NCI-H524 treated with DMSO at 0.1 percent for 48 hours (cell line): ENCODE results near the gene PRKAG1.
"Not testable (repeated sequence)": the region's sequence is repeated elsewhere in the genome, so short reads cannot be mapped to it uniquely, and the experiment has no call there.

Source experiments
- DNase-seq: peaks from one replicate; lab custom pipeline; 2025; lab: John Stamatoyannopoulos, UW

PRKAG1 gene

DNA sequence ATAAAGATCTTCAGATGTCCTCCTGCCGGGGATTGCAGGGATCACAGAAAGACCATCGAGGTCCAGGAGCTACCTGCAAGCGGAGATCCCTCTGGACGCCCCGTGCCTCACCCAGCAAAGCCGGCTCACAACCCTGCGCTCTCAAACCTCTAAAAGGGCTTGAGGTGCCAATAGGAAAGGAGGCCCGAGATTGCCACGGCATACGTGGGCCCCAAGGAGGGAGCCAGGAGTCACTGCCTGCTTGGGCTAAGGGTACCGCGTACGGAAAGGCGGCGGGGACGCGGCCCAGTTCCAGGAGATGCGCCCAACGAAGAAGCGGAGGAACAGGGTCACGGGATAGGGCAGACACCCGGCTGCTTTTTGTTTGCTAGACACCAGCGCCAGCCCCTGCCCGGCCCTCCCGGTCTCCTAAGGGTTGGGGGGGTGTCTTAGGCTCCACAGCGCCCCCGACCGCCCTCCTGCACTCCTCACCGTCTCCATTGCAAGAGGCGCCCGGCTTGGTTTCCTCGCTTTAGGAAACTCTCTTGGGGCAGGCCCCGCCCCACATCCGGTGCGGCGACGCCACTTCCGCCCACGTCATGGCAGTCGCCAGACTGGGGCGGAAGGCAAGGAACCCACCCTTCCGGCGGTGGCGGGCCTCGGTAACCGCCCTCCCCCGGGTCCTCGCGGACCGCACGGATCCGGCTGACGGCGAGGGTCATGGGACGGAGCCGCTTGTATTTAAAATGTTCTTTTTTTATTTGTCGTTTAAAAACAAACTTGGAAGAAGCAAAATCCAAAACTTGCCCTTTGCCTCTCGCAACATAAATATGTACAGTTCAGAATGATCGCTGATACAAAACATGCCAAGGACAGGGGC, at the start of gene PRKAG1:
Gene PRKAG1 (minus strand): TSS at position 516 of the 859 bp plus-strand sequence. CDS start 36 bp downstream, at position 480.
- peak; percentile 72 for DNase-seq

DNA sequence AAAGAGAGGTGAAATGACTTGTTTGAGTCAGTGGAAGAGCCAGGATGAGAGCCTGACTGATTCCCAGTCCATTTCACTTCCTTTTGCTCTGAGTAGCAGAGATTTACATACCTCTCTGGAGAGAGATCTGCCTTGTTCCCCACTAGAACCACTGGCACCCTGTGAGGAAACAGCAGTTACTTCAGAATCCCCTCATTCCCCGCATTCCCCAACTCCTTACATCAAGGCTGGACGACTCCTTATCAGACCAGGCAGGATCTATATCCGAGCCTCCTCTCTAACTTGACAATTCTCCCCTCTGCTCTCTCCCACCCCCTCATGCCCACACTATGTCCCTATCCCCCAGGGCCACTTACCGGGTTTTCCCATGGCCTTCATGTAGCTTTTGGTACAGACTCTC, 47.5 kb upstream of the PRKAG1 start:
- DNase-seq: no peak

DNA sequence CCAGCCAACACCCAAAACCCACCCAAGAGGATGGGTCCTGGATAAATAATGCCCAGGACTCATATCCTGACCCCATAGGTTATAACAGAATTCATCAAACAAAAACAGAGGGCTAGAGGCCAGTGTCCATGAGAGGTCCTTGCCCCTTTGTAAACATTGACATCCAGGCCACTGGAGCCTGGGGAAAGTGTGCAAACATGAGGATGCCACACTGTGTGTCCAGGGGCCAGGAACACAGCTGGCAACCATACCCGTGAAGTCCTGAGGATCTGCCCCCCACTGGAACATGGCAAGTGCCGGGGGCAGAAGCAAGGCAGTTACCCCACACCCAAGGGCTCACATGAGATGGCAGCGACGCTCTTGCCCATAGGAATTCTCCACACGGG, 46.2 kb upstream of the PRKAG1 start:
- no peak for DNase-seq

DNA sequence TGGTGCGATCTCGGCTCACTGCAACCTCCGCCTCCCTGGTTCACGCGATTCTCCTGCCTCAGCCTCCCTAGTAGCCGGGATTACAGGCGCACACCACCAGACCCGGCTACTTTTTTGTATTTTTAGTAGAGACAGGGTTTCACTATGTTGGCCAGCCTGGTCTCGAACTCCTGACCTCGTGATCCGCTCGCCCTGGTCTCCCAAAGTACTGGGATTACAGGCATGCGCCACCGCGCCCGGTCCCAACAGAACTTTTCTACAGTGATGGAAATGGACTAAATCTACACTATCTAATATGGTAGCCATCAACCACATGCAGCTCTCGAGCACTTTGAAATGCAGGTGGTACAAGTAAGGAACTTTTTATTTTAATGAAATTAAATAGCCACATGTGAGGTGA, 43.3 kb upstream of the PRKAG1 start:
- DNase-seq: not testable (repeated sequence)

DNA sequence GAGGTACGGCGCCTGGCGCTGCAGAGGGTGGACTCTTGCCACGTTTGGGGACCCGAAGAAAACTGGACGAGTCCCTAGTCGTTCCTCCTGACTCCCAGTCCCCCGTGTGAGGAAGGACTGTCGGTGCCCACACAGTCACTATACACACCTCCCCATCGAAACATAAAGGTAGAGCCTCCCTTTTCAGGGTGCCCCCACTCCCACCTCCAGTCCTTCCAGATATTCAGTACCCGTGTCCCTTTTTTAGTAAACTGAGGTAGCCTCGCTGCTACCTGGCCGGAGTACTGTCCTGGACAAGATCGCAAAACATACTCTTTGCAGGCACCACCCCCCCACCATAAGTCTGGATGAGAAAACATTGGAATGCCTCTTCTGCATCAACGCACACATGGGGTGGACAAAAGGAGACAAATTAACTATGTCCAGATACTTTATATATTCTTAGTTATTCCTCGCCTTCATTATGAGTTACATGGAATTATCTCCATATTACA, 42.6 kb upstream of the PRKAG1 start:
- DNase-seq: no peak

DNA sequence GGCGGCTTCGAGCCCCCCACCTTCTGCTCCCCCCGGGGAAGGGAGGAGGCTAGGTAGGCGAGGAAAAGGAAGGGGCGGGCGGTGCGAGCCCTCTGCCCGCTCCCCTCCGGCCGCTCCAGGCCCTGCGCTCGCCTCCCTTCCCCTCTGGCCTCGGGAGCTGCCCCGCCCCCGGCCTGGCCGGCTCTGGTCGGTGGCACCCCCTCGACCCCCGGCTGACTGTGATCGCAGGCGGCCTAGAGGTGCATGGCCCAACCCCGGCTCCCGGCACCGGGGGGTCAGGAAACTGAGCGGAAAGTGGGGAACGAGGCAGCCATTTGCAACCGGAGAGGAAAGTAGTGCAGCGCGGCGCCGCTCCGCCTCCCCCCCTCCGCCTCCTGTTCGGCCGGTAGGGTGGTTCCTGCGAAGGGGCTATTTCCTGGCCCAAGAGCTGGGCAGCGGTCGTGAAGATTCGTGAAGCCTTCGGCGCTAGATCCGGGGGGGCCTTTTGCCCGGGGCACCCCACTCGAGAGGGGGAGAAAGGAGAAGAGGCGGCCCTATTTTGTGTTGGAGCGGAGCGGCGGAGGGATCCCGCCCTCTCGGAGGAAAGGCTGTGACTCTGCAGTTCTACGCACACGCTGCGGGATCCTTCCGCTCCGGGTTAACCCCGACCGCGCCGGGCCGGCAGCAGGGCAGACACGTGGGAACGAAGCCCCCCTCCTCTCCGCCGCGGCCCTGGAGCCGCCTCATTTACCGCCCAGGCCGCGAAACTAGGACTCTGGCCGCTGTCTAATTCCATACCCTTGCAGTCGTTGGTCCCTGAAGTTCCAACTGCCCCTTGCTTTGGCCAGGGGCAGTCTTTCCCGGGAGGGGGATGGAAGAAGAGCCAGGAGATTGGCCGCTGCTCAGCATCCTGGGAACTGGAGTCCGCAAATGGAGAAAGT, 41.9 kb upstream of the PRKAG1 start, which contains the start of gene KMT2D:
Gene KMT2D (minus strand): TSS at position 558 of the 920 bp plus-strand sequence. CDS start 5,470 bp downstream, outside the sequence.
- peak; percentile 47 for DNase-seq

DNA sequence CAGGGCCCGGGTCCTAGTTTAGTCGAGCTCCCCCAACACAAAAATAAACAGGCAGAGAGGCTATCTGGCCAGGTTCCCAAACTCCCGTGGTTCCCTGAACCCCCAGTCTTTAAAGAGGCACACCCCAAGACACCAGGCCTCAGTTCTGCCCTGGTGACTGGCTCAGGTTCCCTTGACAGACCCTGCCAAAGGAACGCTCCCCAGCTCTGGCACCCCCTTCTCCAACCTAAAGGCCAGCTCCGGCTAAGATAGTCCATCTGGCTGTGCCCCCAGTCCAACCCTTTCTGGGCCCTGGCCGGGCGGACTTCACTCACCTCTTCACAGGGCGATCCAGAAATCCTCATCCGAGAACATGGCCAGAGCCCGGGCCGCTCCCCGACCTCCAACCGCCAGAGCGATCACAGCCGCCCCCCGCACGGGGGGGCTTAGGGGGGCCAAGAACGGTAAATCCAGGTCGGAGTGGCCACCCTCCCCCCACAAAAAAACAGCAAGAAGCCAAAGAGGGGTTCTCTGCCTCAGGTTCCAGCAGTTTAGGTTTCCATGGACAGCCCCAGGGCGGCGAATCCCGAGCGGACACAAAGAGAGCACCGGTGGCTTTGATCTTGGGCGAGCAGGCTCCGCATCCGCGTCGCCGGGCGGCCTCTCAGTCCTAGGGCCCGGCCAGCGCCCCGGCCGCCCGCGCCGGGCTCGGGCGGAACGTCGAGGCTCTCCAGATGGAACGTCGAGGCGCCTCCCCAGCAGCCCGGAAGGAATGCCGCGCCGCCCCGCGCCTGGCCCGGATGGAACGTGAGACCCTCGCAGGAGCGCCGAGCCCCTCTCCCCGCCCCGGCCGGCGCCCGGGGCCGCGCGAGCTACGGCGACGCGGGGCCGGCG, 41.0 kb upstream of the PRKAG1 start:
- DNase-seq: no peak

DNA sequence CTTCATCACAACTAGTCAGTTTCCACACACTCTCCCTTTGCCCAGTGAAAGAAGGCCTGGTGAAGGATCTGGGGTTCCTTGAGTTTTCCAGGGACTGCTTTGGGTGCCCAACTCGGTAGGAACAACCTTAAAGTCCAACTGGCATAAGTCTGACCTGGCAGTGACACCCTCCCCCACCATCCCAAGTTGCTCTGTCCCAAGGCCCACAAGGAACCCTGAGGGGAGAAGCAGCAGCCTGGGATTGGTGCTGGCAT, 40.4 kb upstream of the PRKAG1 start:
- no peak for DNase-seq

DNA sequence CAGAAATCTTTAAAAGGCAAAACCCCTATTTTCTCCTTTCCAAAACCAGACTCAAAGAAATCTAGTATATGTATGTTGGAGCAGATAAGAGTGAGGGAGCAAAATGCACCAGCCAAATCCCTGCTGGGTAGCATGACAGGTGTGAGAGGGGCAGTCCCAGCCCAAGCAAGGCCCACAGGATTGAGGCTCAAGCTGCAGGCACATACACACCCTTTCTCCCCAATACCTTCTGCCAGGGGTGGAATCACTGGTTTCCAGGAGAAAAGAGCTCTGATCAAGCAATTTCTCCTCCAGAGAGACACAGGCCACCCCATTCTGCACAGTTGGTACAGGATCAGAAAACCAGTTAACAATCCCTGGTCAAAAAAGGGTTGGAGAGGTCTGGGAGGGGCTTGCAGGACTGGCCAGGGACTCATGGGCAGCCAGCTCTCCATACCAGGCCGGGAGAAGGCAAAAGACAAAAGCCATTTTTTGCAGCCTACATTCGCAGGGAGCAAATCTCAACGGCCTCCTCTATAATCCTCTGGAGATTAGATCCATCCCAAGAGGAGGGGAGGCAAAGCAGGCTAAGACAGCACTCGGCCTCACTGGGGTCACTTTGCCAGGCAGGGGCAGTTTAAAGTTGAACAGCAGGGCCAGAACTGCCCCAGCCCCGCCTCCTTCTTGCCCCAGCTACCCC, 39.9 kb upstream of the PRKAG1 start:
- DNase-seq: no peak

DNA sequence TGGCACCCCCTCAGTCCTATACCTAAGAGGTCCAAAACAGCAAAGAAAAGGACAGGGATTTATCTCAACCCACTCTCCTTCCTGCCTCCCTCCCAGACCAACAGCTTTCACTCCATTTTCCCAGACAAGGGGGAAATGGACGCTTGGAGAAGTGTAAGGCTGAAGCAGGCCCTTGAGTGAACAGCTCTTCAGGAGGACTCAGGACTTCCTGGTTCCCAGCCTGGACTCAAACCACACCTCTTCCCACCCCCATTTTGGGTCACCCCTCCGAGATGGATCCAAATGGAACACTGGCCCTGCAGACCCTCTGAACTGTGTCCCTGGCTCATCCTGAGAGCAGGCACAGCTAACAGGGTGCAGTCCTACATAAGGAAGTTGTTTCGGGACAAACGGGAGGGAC, 39.3 kb upstream of the PRKAG1 start:
- DNase-seq: no peak

DNA sequence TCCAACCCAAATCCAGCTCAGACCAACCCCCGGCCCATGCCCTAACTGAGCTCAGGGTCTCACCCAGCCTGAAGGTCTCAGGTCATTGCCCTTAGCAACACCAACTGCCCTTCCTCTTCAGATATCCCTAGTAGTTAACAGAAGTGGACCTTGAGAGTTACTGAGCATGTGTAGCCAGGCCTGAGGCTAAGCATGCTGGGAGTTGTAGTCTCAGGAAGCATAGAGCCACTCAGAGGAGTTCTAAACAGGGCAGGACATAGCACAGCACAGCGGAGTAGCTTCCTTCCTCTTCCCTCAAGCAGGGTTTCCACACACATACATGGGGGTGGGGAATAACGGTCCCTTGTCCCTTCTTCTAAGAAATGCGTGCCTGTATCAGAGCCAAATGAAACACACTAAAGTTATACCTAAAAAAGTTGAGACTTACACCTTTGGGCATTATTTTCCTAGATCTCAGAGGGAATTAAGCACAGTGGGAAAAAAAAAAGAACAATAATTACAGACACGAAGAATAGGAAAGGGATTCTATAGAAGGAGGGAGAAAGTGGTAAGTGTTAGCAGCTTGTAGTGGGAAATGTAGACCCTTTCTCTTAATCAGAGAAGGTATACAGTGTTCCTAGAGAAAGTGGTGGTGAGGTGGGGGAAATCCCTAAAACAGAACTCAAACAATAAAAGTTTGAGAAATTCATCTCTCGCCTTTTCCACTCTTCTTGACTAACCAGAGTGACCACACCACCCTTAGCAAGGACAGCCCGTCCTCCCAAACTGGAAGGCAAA, 37.6 kb upstream of the PRKAG1 start:
- DNase-seq: no peak

DNA sequence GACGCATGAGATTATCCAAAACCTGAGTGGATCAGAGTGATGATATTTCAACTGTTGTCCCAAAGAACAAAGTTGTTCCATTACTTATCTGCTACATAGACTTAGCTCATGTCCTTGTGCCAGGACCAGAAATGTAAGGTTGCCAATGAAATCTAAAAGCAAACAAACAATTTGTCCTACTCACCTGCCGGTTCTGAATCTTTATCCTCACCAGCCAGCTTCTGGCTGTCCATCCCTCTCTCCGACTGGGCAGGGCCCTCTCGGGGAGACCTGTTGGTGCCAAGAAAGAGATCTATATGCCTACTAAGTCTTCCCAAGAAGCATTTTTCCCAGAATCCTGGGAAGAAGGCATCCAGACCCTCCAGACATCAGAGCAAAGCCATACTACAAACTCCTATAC, 36.5 kb upstream of the PRKAG1 start:
- DNase-seq: no peak

DNA sequence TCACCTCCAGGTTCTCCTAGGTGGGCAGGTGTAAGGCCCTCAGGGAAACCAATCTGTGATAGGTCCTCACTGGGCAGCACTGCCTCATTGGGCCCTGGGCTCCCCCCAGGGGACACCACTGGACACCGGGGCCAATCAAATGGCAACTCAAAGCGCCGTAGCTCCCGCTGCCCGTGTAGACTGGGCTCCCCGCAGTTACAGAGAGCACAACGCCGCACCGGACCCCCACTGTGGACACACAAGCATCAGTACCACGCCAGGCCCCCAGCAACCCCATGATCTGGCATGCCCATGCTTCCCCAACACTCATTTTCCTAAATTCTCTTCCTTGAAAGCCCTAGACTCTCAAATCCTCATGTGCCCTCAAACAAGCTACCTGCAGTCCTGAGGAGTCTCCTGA, 35.9 kb upstream of the PRKAG1 start:
- DNase-seq: no peak

DNA sequence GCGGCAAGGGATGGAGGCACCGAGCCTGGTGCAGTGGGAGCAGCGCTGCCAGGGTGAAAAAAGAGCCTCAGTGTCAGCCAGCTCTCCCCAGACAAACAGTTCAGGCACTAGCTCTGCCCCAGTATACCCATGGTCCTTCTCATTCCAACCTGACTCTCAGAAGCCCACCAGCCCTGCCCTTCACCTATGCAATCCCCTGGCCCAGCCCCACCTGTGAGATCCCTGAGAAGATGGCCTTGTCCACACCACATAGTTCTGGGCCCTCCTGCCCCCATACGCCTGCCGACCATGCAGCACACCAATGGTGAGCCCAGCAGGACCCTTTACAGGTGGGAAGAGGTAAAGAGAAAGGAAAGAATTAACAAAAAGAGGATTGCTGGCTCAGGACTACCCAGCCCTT, 35.5 kb upstream of the PRKAG1 start:
- no peak for DNase-seq

DNA sequence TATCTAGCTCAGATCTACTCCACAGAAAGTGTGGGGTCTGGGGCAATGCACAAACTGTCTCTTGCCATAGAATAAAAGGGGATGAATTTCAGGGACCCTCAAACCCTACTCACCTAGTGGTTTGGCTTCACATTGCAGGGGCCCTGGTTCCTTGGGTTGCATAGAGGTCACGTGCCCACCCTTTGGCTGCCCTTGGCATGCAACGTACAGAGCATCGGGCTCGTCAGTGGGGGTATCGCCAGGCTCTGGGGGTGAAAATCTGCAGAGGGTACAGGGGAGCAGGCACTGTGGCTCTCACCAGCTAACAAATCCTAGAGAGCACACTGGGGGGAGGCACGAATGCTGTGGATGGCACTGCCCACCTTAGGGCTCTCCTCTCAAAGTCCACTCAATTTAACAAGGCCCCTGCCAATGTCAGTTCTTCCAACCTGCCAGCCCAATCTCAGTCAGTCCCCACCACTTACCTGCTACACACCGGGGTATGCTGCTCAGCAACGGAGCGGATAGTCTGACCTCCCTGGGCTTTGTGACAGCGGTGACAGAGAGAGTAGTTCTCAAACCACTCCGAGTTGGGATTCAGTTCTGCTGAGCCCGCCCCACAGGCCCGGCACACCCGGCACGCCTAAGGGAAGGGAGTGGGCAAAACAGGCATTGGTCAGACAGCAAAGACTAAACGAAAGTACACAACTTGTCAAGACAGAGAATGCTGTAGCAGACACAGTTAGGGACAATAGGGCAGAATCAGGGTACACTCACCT, 34.1 kb upstream of the PRKAG1 start:
- no peak for DNase-seq

DNA sequence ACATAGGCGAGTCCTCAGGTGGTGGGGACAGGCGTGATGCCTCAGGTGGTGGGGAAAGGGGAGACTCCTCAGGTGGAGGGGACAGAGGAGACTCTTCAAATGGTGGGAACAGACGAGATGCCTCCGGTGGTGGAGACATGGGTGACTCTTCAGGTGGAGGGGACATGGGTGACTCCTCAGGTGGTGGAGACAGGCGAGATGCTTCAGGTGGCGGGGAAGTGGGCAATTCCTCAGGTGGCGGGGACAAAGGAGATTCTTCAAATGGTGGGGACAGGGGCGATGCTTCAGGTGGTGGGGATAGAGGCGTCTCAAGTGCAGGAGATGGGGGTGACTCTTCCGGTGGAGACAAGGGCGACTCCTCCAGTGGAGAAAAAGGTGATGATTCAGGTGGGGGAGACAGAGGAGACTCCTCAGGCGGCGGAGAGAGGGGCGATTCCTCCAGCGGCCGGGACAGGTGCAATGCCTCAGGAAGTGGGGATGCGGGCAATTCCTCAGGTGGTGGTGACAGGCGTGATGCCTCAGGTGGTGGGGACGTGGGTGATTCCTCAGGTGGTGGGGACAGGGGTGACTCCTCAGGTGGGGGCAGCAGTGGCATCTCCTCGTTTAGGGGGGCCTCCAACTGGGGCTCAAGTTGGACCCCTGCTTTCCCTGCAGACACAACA, 33.3 kb upstream of the PRKAG1 start:
- no peak for DNase-seq

DNA sequence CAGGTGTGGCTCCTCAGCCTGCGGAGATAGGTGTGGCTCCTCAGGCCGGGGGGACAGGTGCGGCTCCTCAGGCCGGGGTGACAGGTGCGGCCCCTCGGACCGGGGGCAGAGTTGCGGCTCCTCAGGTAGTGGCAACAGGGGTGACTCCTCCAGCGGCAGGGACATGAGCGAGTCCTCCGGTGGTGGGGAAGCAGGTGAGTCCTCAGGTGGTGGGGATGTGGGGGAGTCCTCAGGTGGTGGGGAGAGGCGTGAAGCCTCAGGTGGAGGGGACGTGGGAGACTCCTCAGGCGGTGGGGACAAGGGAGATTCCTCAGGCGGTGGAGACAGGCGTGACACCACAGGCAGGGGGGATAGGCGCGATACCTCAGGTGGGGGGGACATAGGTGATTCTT, 32.8 kb upstream of the PRKAG1 start:
- DNase-seq: no peak

DNA sequence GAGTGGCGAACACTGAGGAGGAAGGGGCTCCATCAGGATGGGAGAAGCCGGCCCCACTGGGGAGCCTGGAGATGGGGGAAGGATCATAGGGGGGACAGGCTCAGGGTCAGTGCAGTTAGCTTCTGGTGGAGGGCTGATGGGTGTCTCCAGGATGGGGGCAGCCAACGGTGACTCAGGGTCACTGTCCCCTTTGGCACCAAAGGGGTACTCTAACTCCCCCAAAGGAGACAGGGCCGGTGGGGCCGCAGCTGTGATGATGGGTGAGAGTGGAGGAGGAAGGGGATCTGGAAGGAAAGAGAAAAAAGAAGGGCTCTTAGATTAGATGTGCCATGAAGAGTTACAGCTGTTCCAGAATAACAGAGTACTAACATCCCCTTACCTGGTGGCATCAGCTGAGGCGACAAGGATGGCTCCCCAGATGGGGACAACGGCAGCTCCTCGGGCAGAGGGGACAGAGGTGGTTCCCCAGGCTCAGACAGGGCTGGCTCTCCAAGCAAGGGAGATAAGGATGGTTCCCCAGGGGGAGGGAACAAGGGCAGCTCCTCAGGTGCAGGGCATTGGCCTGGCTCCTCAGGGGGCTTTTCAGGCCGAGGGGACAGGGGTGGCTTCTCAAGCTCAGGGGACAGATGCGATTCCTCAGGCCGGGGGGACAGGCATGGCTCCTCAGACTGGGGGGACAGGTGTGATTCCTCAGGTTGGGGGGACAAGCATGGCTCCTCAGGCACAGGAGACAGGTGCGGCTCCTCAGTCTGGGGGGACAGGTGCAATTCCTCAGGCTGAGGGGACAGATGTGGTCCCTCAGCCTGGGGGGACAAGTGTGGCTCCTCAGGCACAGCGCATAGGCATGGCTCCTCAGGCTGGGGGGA, 32.2 kb upstream of the PRKAG1 start:
- DNase-seq: no peak
